GM12875 (cell line): ENCODE data around the gene PLCL2.

Source experiments
- H3K4me3 ChIP-seq: one replicate; pipeline ENCODE4 v1.5.1; 2011; ENCODE audit warnings: low read depth, low read length, control low read depth
- CTCF ChIP-seq: IDR thresholded peaks from 2 replicates; pipeline ENCODE4 v1.5.1; 2011; ENCODE audit warnings: low read depth, mild to moderate bottlenecking, control low read depth, inconsistent platforms, low read length, moderate library complexity, borderline replicate concordance; ENCODE audit not compliant: insufficient read depth

The PLCL2 gene

GRCh38 chr3:16848007-16848406 lies 36.7 kb upstream of the PLCL2 start:
- no peak for TF ChIP-seq CTCF
- no peak overlapping the region for H3K4me3 ChIP-seq

GRCh38 chr3:16849229-16849628 lies 35.5 kb upstream of the PLCL2 start:
- H3K4me3 ChIP-seq: no peak overlapping the region
- no peak for TF ChIP-seq CTCF

- H3K4me3 ChIP-seq: no peak overlapping the region
- no peak for TF ChIP-seq CTCF
Observed at GRCh38 chr3:16849795-16850194, 35.0 kb upstream of the PLCL2 start.

- no peak for TF ChIP-seq CTCF
Observed at GRCh38 chr3:16855497-16855896, 29.3 kb upstream of the PLCL2 start.

GRCh38 chr3:16860234-16860633 lies 24.5 kb upstream of the PLCL2 start:
- TF ChIP-seq CTCF: no peak
- no peak overlapping the region for H3K4me3 ChIP-seq

More at GRCh38 chr3:16855497-16855896, 29.3 kb upstream of the PLCL2 start:
- no peak overlapping the region for H3K4me3 ChIP-seq

- H3K4me3 ChIP-seq: no peak overlapping the region
- TF ChIP-seq CTCF: no peak
Observed at GRCh38 chr3:16861432-16861831, 23.3 kb upstream of the PLCL2 start.

GRCh38 chr3:16864610-16865313 lies 20.0 kb upstream of the PLCL2 start:
- no peak overlapping the region for H3K4me3 ChIP-seq
- no peak for TF ChIP-seq CTCF
